ENCODE data around the gene NT5C1B. TPM values are rescaled to one million over a fixed set of nuclear protein-coding genes. Genes with fewer than 3 reads are reported as not detected.

Gene NT5C1B
- total RNA-seq, 1 experiment from 2014 or later: not detected

- BruUV-seq (replicated peaks): no TSS peak
- Histone ChIP-seq H3K36me3 (ENCODE audit: low read depth) (no peaks in the 10 kb centered on the region), H3K27me3 (ENCODE audit: insufficient read depth, low read depth) (no peaks in the 10 kb centered on the region), H3K4me2 (no peak overlapping the region), H3K9me3 (ENCODE audit: insufficient read depth, low read depth) (no peaks in the 10 kb centered on the region), H3K9me2 (ENCODE audit: insufficient read depth) (no peaks in the 10 kb centered on the region), H3F3A (ENCODE audit: insufficient read depth, low read depth) (no peaks in the 10 kb centered on the region), H3K79me2 (ENCODE audit: low read depth) (no peaks in the 10 kb centered on the region), H3K27ac (no peak overlapping the region), H3K4me3 (no peak overlapping the region), H4K20me1 (ENCODE audit: insufficient read depth) (no peaks in the 10 kb centered on the region), H3K4me1 (replicated peaks; ENCODE audit: insufficient read depth) (no peaks in the 10 kb centered on the region), H2AFZ (no peak overlapping the region)
- CTCF ChIA-PET: no interaction called here
- POLR2A ChIA-PET (ENCODE audit: unreplicated experiment): no interaction called here
- DNase-seq: no peak
- no peak for TF ChIP-seq CTCF (conservative IDR thresholded peaks at IDR 0.05)
- no peak for TF ChIP-seq EZH2 (IDR thresholded peaks at IDR 0.05; ENCODE audit: low read depth)
- intact Hi-C loops (cut with micrococcal nuclease; ENCODE audit: unreplicated experiment): no loop called here
These were observed 10.3 kb upstream of the NT5C1B start for GRCh38 chr2:18599509-18600254.

GRCh38 chr2:18598848-18599484 is 9.6 kb upstream of the NT5C1B start:
- H3K27me3 ChIP-seq (ENCODE audit: insufficient read depth, low read depth): no peaks in the 10 kb centered on the region
- H3F3A ChIP-seq (ENCODE audit: insufficient read depth, low read depth): no peaks in the 10 kb centered on the region
- intact Hi-C loops (cut with micrococcal nuclease; ENCODE audit: unreplicated experiment): no loop called here
- H3K4me2 ChIP-seq: no peak overlapping the region
- H3K9me3 ChIP-seq (ENCODE audit: insufficient read depth, low read depth): no peaks in the 10 kb centered on the region
- H3K27ac ChIP-seq: no peak overlapping the region
- H4K20me1 ChIP-seq (ENCODE audit: insufficient read depth): no peaks in the 10 kb centered on the region
- no peaks in the 10 kb centered on the region for H3K79me2 ChIP-seq (ENCODE audit: low read depth)
- no peaks in the 10 kb centered on the region for H3K9me2 ChIP-seq (ENCODE audit: insufficient read depth)
- TF ChIP-seq CTCF (conservative IDR thresholded peaks at IDR 0.05) (no peak), EZH2 (IDR thresholded peaks at IDR 0.05; ENCODE audit: low read depth) (no peak)
- H3K4me1 ChIP-seq (replicated peaks; ENCODE audit: insufficient read depth): no peaks in the 10 kb centered on the region
- H3K36me3 ChIP-seq (ENCODE audit: low read depth): no peaks in the 10 kb centered on the region
- ChIA-PET POLR2A (ENCODE audit: unreplicated experiment) (no interaction called here), CTCF (no interaction called here)
- H2AFZ ChIP-seq: no peak overlapping the region
- DNase-seq: no peak
- H3K4me3 ChIP-seq: no peak overlapping the region
- no TSS peak for BruUV-seq (replicated peaks)

GRCh38 chr2:18597618-18598017 is 8.2 kb upstream of the NT5C1B start:
- ChIA-PET CTCF (no interaction called here), POLR2A (ENCODE audit: unreplicated experiment) (no interaction called here)
- Histone ChIP-seq H3K4me1 (replicated peaks; ENCODE audit: insufficient read depth) (no peaks in the 10 kb centered on the region), H4K20me1 (ENCODE audit: insufficient read depth) (no peaks in the 10 kb centered on the region), H3K4me3 (no peak overlapping the region), H3K4me2 (no peak overlapping the region), H3K36me3 (ENCODE audit: low read depth) (no peaks in the 10 kb centered on the region), H2AFZ (no peak overlapping the region), H3K27me3 (ENCODE audit: insufficient read depth, low read depth) (no peaks in the 10 kb centered on the region), H3F3A (ENCODE audit: insufficient read depth, low read depth) (no peaks in the 10 kb centered on the region), H3K27ac (no peak overlapping the region), H3K9me2 (ENCODE audit: insufficient read depth) (no peaks in the 10 kb centered on the region), H3K9me3 (ENCODE audit: insufficient read depth, low read depth) (no peaks in the 10 kb centered on the region), H3K79me2 (ENCODE audit: low read depth) (no peaks in the 10 kb centered on the region)
- no TSS peak for BruUV-seq (replicated peaks)
- intact Hi-C loops (cut with micrococcal nuclease; ENCODE audit: unreplicated experiment): no loop called here
- no peak for DNase-seq
- TF ChIP-seq EZH2 (IDR thresholded peaks at IDR 0.05; ENCODE audit: low read depth): no peak
- no peak for TF ChIP-seq CTCF (conservative IDR thresholded peaks at IDR 0.05)

Measured in PC-9 (cell line).